H1 (cell line): ENCODE measurements around the gene SIN3B. TPM values are rescaled to one million over a fixed set of nuclear protein-coding genes. Genes with fewer than 3 reads are reported as not detected.

ENCODE experiments used
- CTCF ChIA-PET: fragments of 300-600 bp; sonication (Branson Sonifier 250); formaldehyde crosslinking; loops from one replicate; lab custom pipeline; 2021; ENCODE audit not compliant: partially characterized antibody; lab: Charles Lee
- POLR2A ChIA-PET: fragments of 300-600 bp; sonication (Branson Sonifier 250); formaldehyde crosslinking; loops from one replicate; lab custom pipeline; 2021; ENCODE audit warnings: inconsistent platforms; ENCODE audit not compliant: partially characterized antibody; lab: Charles Lee
- DNase-seq, 2 experiments: peaks; one replicate each; pipeline versions ENCODE4 v3.0.0 to v3.0.0-alpha.2; 2010 to 2022; ENCODE audit warnings: low spot score in 2 of 2, low read depth in 1 of 2, mixed read lengths in 1 of 2
- FAIRE-seq: peaks from 2 replicates; lab custom pipeline; 2011; peaks lifted over from hg19 to GRCh38; lab: Jason Lieb, UNC
- H2AFZ ChIP-seq: 2 replicates; pipeline ENCODE4 v1.8.1; 2012; ENCODE audit warnings: low read length, inconsistent platforms
- H2AK5ac ChIP-seq: 2 replicates; pipeline ENCODE4 v1.6.1; 2013; ENCODE audit warnings: low read depth, low read length
- H2BK120ac ChIP-seq: replicated peaks from 2 replicates; pipeline ENCODE3; 2013; ENCODE audit warnings: low read depth, low read length, inconsistent platforms
- H2BK12ac ChIP-seq: 2 replicates; pipeline ENCODE4 v1.6.1; 2013; ENCODE audit warnings: low read depth, low read length
- H2BK15ac ChIP-seq: 2 replicates; pipeline ENCODE4 v1.6.1; 2013; ENCODE audit warnings: low read length
- H2BK20ac ChIP-seq: 2 replicates; pipeline ENCODE4 v1.6.1; 2013; ENCODE audit warnings: low read length
- H2BK5ac ChIP-seq: 2 replicates; pipeline ENCODE4 v1.6.1; 2013; ENCODE audit warnings: low read depth, low read length
- H3K14ac ChIP-seq: 2 replicates; pipeline ENCODE4 v1.6.1; 2013; ENCODE audit warnings: inconsistent platforms; ENCODE audit not compliant: insufficient read length
- H3K18ac ChIP-seq: 2 replicates; pipeline ENCODE4 v1.6.1; 2013; ENCODE audit warnings: low read length; ENCODE audit errors: extremely low read depth
- H3K23ac ChIP-seq: 2 replicates; pipeline ENCODE4 v1.6.1; 2013; ENCODE audit warnings: inconsistent platforms; ENCODE audit not compliant: insufficient read length
- H3K23me2 ChIP-seq: 2 replicates; pipeline ENCODE4 v1.6.1; 2013; ENCODE audit warnings: low read depth, low read length
- H3K27ac ChIP-seq: 2 replicates; pipeline ENCODE4 v1.6.1; 2011; ENCODE audit warnings: low read depth, low read length, inconsistent platforms
- H3K27me3 ChIP-seq, 4 experiments: replicated peaks in 1 of 4; 1 replicate in 1 of 4; 2 replicates in 3 of 4; pipeline versions ENCODE4 v1.6.1 to v1.8.1; 2011 to 2013; ENCODE audit warnings: low read length in 3 of 4, mild to moderate bottlenecking in 3 of 4, inconsistent platforms in 2 of 4, mixed read lengths in 2 of 4, moderate library complexity in 1 of 4; ENCODE audit not compliant: control insufficient read depth in 3 of 4, insufficient read depth in 3 of 4; ENCODE audit errors: extremely low read depth in 1 of 4
- H3K36me3 ChIP-seq, 4 experiments: 2 replicates each; pipeline versions ENCODE4 v1.6.1 to v1.8.1; 2011 to 2013; ENCODE audit warnings: mild to moderate bottlenecking in 4 of 4, low read length in 3 of 4, moderate library complexity in 2 of 4, control low read depth in 1 of 4, inconsistent platforms in 1 of 4; ENCODE audit not compliant: insufficient read depth in 4 of 4, control insufficient read depth in 2 of 4
- H3K4ac ChIP-seq: replicated peaks from 2 replicates; pipeline ENCODE3; 2013; ENCODE audit warnings: low read length, low read depth, mixed read lengths, inconsistent platforms; ENCODE audit not compliant: insufficient read length
- H3K4me1 ChIP-seq, 4 experiments: replicated peaks in 1 of 4; 1 replicate in 1 of 4; 2 replicates in 3 of 4; pipeline versions ENCODE4 v1.6.1 to v1.8.1; 2011 to 2013; ENCODE audit warnings: low read length in 3 of 4, inconsistent platforms in 2 of 4, mixed read lengths in 1 of 4; ENCODE audit not compliant: insufficient read depth in 4 of 4, control insufficient read depth in 3 of 4
- H3K4me2 ChIP-seq, 2 experiments: 2 replicates each; pipeline versions ENCODE4 v1.6.1 to v1.8.1; 2011 to 2013; ENCODE audit warnings: low read depth in 2 of 2, low read length in 2 of 2, control low read depth in 1 of 2, inconsistent platforms in 1 of 2, mild to moderate bottlenecking in 1 of 2; ENCODE audit not compliant: insufficient read depth in 1 of 2
- H3K4me3 ChIP-seq, 4 experiments: fragments of 200-600, 300-600 bp in 1 of 4; sonication (generic), shearing (Covaris generic), sonication (Bioruptor Twin) in 1 of 4; 2 replicates each; pipeline versions ENCODE4 v1.5.1 to v1.8.1; 2011 to 2016; ENCODE audit warnings: low read length in 4 of 4, low read depth in 3 of 4, control low read depth in 2 of 4, inconsistent platforms in 2 of 4, mild to moderate bottlenecking in 2 of 4, mixed read lengths in 1 of 4, moderate library complexity in 1 of 4; ENCODE audit not compliant: insufficient read depth in 2 of 4; ENCODE audit errors: extremely low read depth in 1 of 4
- H3K56ac ChIP-seq: replicated peaks from 2 replicates; pipeline ENCODE3; 2013; ENCODE audit warnings: low read depth, mild to moderate bottlenecking, mixed read lengths, low read length, inconsistent platforms; ENCODE audit not compliant: insufficient read length
- H3K79me1 ChIP-seq: 2 replicates; pipeline ENCODE4 v1.6.1; 2013; ENCODE audit warnings: low read depth, low read length, control low read depth
- H3K79me2 ChIP-seq, 2 experiments: 2 replicates each; pipeline versions ENCODE4 v1.6.1 to v1.8.1; 2012 to 2013; ENCODE audit warnings: low read length in 2 of 2, mild to moderate bottlenecking in 2 of 2, inconsistent platforms in 1 of 2; ENCODE audit not compliant: insufficient read depth in 2 of 2, control insufficient read depth in 1 of 2
- H3K9ac ChIP-seq, 4 experiments: replicated peaks in 1 of 4; 1 replicate in 1 of 4; 2 replicates in 3 of 4; pipeline versions ENCODE4 v1.6.1 to v1.8.1; 2011 to 2013; ENCODE audit warnings: low read depth in 3 of 4, low read length in 3 of 4, control low read depth in 2 of 4, mild to moderate bottlenecking in 2 of 4, moderate library complexity in 2 of 4, inconsistent platforms in 1 of 4; ENCODE audit errors: extremely low read depth in 1 of 4
- H3K9me3 ChIP-seq, 2 experiments: 2 replicates each; pipeline versions ENCODE4 v1.6.1 to v1.8.1; 2012 to 2013; ENCODE audit warnings: mild to moderate bottlenecking in 2 of 2, moderate library complexity in 2 of 2, control low read depth in 1 of 2, inconsistent platforms in 1 of 2, low read depth in 1 of 2, low read length in 1 of 2, mixed read lengths in 1 of 2; ENCODE audit not compliant: insufficient read depth in 2 of 2
- H4K20me1 ChIP-seq, 2 experiments: replicated peaks in 1 of 2; 2 replicates each; pipeline versions ENCODE3 to v1.8.1; 2011 to 2013; ENCODE audit warnings: inconsistent platforms in 2 of 2, low read length in 2 of 2, mild to moderate bottlenecking in 1 of 2; ENCODE audit not compliant: insufficient read depth in 2 of 2, control insufficient read depth in 1 of 2
- H4K5ac ChIP-seq: 2 replicates; pipeline ENCODE4 v1.6.1; 2013; ENCODE audit warnings: low read length, low read depth, mixed read lengths, inconsistent platforms; ENCODE audit not compliant: insufficient read length
- H4K8ac ChIP-seq: 2 replicates; pipeline ENCODE4 v1.8.0; 2013; ENCODE audit warnings: mild to moderate bottlenecking, moderate library complexity, low read length, inconsistent platforms; ENCODE audit not compliant: insufficient read depth; ENCODE audit errors: extremely low read depth
- H4K91ac ChIP-seq: replicated peaks from 2 replicates; pipeline ENCODE3; 2013; ENCODE audit warnings: low read length, mixed read lengths, inconsistent platforms; ENCODE audit not compliant: insufficient read length
- CHD1 ChIP-seq: IDR thresholded peaks from 2 replicates; pipeline ENCODE4 v1.6.1; 2012; ENCODE audit warnings: low read depth, low read length, improper control_type of control experiment
- POLR2AphosphoS5 ChIP-seq: IDR thresholded peaks from 2 replicates; pipeline ENCODE4 v1.6.1; 2011; ENCODE audit warnings: low read depth, low read length
- RBBP5 ChIP-seq: IDR thresholded peaks from 2 replicates; pipeline ENCODE4 v1.7.1; 2012; ENCODE audit warnings: low read depth, mild to moderate bottlenecking, inconsistent platforms, low read length, moderate library complexity, borderline replicate concordance
- SIRT6 ChIP-seq: IDR thresholded peaks from one replicate; pipeline ENCODE4 v1.7.1; 2012; ENCODE audit warnings: low read length, inconsistent platforms
- TAF1 ChIP-seq: IDR thresholded peaks from 2 replicates; pipeline ENCODE4 v1.6.1; 2011; ENCODE audit warnings: mild to moderate bottlenecking, low read depth, low read length
- TEAD4 ChIP-seq: IDR thresholded peaks from 2 replicates; pipeline ENCODE4 v1.6.1; 2012; ENCODE audit warnings: low read depth, low read length, inconsistent platforms, mixed read lengths
- WGBS, 2 experiments: shearing (Covaris generic) in 1 of 2; methylation state at CpG; one replicate each; pipeline versions ENCODE4 v1.1.6 to v1.1.7; 2013 to 2015; ENCODE audit warnings: low lambda C conversion rate in 2 of 2, mixed read lengths in 2 of 2, inconsistent platforms in 1 of 2, low coverage in 1 of 2, missing lambda C conversion rate in 1 of 2; ENCODE audit not compliant: insufficient replicate concordance in 2 of 2, insufficient coverage in 1 of 2, insufficient read length in 1 of 2; ENCODE audit errors: extremely low coverage in 1 of 2, missing lambda C conversion rate in 1 of 2; 5-methylcytosine and 5-hydroxymethylcytosine counted together
- polyA plus RNA-seq, 7 experiments: library from polyadenylated mRNA; depleted of rRNA in 3 of 7; stranded (reverse) in 5 of 7; unstranded in 2 of 7; fragments of >200 nt in 5 of 7; fragments of 200-250 nt in 2 of 7; gene quantifications; 1 replicate in 5 of 7; 2 replicates in 1 of 7; 4 replicates in 1 of 7; pipeline versions ENCODE4 v1.2.1 to v1.2.3, GENCODE V29; 2011 to 2013; ENCODE audit warnings: missing spikeins in 2 of 7, mixed read lengths in 2 of 7
- total RNA-seq: library from RNA; stranded (reverse); fragmentation: NEBNext Ultra II Directional; extraction: Animal tissue kit (Norgen Biotek cat#: 25700); gene quantifications from 2 replicates; pipeline ENCODE4 v1.2.1, GENCODE V29; 2021

The SIN3B gene
- total and polyA plus RNA-seq, 2 of the 8 experiments (the other 6 are each of a cell fraction or from before 2014, with no cell fraction given) = 29.5 to 71.1 TPM

GRCh38 chr19:16908759-16909158, 79.6 kb downstream of the SIN3B start:
- no peak overlapping the region for H3K4me3 ChIP-seq
- no peak overlapping the region for H2AK5ac ChIP-seq
- H4K8ac ChIP-seq = no peak overlapping the region
- H3K27me3 ChIP-seq = no peaks in the 10 kb centered on the region
- H2AFZ ChIP-seq = no peak overlapping the region
- POLR2A ChIA-PET = no interaction called here
- no peak overlapping the region for H2BK5ac ChIP-seq
- TF ChIP-seq TEAD4 (no peak), RBBP5 (no peak), SIRT6 (no peak), POLR2AphosphoS5 (no peak), CHD1 (no peak), TAF1 (no peak)
- no peak overlapping the region for H3K4me2 ChIP-seq
- 79% methylated on average over 12 of the region's 12 CpGs; no CpG with 5 or more reads in 1 of the 2 experiments for WGBS, 2 experiments
- no peak overlapping the region for H3K14ac ChIP-seq
- peaks cover 6 to 14% of the 10 kb centered on the region in 2 experiments; a peak in 3 of 4 replicates for H3K9me3 ChIP-seq
- H4K5ac ChIP-seq = no peak overlapping the region
- H3K79me1 ChIP-seq = no peaks in the 10 kb centered on the region
- no peaks in the 10 kb centered on the region for H3K79me2 ChIP-seq
- no peak overlapping the region for H3K56ac ChIP-seq
- H3K4ac ChIP-seq = no peak overlapping the region
- no peak for FAIRE-seq
- H3K9ac ChIP-seq = no peak overlapping the region
- CTCF ChIA-PET = interaction anchor here (0.6 to 1.7 kb wide), 2 partner anchors 9 to 192 kb away, joined by 4 to 7 read pairs; no protein-coding TSS in a partner anchor
- no peak overlapping the region for H4K91ac ChIP-seq
- H3K27ac ChIP-seq = no peak overlapping the region
- H2BK12ac ChIP-seq = no peak overlapping the region
- no peak overlapping the region for H2BK120ac ChIP-seq
- H3K18ac ChIP-seq = no peak overlapping the region
- H3K36me3 ChIP-seq = no peaks in the 10 kb centered on the region
- no peak overlapping the region for H2BK20ac ChIP-seq
- no peak for DNase-seq
- no peak overlapping the region for H2BK15ac ChIP-seq
- no peaks in the 10 kb centered on the region for H4K20me1 ChIP-seq
- H3K4me1 ChIP-seq = no peaks in the 10 kb centered on the region
- H3K23me2 ChIP-seq = no peaks in the 10 kb centered on the region
- no peak overlapping the region for H3K23ac ChIP-seq
